Measurements from ENCODE around the gene RTN4RL2.

Gene RTN4RL2

DNA sequence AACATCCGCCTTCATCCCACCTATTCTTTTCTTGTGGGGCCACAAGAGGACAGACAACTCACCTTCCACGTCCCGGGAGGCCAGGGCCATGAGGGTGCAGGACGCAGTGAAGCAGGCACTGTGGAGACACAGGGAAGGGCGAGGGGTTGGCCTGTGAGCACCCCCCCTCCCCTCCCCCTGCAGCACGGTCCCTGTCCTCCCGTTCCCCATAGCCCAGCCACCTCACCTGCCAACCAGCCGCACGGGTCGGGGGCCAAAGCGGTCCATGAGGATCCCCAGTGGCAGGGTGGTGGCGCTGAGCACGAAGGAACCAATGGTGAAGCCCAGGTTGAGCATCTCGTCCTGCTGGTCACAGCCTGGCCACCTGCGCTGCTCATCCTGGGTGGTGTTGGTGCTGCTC is 40.6 kb downstream of the RTN4RL2 start:
- no peak for DNase-seq

- no peak for DNase-seq
These were observed 41.6 kb downstream of the RTN4RL2 start for GRCh38 chr11:57501953-57502352.

GRCh38 chr11:57502376-57502775 is 42.0 kb downstream of the RTN4RL2 start:
- DNase-seq, result no peak

GRCh38 chr11:57502870-57503269 is 42.5 kb downstream of the RTN4RL2 start:
- no peak for DNase-seq

DNA sequence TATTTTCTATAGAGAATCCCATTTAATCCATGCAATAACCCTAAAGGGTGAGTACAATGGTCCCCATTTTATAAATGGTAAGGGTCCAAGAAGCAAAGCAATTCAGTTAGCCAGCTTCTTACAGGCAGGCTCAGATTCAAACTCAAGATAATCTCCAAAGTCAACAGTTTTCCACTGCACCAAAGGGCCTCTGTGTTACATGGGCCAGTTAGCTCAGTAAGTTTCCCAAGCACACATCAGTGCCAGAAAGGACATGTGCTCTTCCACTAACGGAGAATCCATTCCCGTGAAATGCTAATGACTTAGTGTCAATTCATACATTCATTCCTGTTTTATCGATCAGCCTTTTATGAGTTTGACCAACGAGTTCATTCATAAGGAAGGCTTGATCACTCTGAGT is 44.2 kb downstream of the RTN4RL2 start:
- no peak for DNase-seq

- no peak for DNase-seq
These were observed 46.2 kb downstream of the RTN4RL2 start for GRCh38 chr11:57506522-57506921.

DNA sequence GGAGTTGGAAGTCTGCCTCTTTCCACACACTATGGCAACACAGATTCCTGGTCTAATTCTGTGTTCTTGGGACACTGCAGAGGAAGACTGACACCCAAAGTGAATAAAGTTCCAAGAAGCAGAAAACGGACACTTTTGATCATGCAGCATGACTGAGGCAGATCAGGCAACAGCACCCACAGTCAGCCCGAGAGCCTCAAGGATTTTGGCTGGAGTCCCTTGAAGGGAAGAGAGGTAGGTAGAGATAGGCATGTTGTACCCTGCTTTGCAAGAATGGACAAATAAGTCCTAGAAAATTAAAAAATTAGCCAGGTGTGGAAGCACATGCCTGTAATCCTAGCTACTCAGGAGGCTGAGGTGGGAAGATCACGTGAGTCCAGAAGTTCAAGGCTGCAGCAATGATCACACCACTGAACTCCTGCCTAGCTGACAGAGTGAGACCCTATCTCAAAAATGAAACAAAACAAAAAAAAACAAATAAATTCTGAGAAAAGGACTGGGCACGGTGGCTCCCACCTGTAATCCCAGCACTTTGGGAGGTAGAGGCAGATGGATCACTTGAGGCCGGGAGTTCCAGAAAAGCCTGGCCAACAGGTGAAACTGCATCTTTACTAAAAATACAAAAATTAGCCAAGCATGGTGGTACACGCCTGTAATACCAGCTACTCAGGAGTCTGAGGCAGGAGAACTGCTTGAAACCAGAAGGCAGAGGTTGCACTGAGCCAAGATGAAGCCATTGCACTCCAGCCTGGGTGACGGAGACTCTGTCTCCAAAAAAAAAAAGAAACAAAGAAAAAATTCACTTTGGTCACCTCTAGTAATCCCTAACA is 48.2 kb downstream of the RTN4RL2 start:
- no peak for DNase-seq

DNA sequence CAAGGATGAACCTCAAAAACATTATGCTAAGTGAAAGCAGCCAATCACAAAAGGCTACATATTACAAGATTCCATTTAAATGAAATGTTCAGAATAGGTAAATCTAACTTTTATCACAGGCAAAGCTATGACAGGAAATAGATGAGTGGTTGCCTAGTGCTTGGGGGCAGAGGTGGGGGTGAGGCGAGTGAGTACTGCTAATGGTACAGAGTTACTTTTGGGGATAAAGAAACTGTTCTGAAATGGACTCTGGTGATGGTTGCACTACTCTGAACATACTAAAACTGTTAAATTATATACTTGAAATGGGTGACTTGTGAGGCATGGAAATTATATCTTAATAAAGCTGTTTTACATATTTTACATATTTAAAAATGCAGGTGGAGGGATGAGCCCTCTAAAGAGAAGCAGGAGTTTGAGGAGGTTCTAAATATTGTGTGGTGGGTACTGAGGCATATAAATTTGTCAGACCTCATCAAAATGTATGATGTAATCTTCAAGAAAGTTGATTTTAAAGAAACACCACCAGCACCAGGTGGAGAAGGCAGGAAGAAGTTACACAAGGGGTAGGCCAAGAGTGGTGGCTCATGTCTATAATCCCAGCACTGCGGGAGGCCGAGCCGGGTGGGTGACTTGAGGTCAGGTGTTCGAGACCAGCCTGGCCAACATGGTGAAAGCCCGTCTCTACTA is 51.6 kb downstream of the RTN4RL2 start:
- no peak for DNase-seq

DNA sequence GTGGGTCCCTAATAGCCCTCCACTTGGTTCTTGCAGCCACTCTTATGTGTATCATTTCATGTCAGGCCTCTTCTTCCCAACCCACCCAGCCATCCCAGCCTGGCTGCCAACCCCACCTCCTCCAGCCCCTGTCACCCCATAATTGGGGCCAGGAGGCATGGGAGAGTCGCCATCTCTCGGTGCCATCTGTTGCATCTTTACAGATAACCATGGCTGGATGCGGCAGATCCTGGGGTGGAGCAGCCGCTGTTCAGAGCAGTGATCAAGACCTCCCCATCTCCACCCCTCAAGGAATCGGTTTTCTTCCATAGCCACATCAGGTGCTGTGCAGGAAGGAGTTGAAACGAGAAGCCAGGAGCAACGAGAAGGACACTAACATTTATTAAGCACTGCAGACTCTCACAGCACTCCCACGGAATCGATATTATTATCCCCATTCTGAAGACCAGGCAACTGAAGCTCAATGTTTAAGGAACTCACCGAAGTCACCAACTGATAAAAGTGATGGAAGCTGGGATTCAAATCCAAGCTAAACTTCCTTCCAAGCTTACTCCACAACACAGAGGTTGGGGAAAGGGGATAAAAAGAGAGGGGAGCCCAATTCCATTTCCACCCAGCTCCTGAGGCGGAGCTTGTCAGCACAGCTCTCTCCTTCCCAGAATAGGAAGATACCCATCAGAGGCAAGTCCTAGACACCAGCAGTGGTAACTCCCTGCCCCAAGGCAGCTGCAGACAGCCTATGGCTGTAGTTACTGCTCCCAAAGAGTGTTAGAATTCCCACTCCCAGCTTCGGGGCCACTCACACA is 52.5 kb downstream of the RTN4RL2 start:
- DNase-seq, result no peak

- no peak for DNase-seq
These were observed 53.1 kb downstream of the RTN4RL2 start for GRCh38 chr11:57513452-57513795.

DNA sequence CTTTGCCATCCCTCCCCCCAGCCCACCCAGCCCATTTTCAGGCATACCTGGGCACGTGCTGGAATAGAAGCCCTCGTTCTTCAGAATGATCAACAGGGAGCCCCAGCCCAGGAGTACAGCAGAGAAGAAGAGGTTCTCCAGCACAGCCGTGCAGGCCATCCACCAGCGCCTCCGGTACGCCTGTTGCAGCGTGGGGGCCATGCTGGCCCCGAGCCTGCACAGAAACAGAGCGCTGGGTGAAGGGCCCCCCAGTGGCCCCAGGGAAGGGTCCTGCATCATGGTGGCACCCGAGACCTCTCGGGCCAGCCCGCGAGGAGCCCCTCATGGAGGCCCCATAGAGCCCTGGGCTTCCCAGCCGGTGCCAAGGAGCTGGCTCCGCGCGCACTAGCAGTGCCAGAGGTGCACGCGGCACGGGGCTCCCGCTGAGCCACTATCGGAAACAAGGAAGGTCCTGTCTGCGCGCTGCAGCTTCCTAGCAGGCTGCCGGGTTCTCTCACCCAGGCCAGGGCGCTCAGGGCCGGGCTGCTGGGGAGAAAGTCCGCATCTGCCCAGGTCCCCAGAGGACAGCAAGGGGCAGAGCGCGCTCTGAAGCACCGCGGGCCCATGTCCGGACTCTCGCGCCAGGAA is 53.7 kb downstream of the RTN4RL2 start:
- DNase-seq, result no peak

DNA sequence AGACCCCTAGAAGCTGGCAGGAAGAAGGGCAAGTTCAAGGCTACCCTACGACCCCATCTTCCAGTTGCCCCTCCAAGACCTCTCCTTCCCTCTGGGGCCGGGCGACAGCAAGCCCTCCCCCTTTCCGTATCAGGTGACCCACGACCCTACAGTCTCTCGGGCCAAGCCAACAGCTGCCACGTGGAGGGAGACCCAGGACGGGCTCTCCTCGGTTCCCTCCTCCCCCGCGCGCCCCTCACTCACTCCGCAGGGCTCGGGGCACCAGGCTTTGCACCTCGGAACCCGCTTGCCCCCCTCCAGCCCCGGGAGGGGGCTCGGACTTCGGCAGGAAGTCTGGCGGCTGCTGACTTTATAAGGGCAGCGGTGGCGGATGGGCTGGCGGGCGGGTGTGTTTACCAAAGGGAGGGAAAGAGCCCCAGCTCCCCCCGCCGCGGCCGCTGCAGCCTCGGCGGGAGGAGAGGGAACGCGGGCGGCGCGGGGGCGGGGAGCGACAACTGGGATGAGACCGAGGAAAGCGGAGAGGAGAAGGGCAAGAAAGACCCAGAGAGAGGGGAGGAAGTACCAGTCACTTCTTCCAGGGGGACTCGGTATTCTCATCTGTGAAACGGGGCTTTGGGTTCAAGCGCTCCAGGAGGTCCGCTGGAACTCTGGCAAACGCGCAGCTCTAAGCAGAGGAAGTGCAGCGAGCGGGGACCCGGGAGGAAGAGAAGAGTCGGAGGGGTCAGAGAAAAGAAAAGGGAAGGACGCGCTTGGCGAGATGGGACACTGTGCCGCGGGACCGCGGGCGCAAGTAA is 54.4 kb downstream of the RTN4RL2 start:
- DNase-seq, result no peak

DNA sequence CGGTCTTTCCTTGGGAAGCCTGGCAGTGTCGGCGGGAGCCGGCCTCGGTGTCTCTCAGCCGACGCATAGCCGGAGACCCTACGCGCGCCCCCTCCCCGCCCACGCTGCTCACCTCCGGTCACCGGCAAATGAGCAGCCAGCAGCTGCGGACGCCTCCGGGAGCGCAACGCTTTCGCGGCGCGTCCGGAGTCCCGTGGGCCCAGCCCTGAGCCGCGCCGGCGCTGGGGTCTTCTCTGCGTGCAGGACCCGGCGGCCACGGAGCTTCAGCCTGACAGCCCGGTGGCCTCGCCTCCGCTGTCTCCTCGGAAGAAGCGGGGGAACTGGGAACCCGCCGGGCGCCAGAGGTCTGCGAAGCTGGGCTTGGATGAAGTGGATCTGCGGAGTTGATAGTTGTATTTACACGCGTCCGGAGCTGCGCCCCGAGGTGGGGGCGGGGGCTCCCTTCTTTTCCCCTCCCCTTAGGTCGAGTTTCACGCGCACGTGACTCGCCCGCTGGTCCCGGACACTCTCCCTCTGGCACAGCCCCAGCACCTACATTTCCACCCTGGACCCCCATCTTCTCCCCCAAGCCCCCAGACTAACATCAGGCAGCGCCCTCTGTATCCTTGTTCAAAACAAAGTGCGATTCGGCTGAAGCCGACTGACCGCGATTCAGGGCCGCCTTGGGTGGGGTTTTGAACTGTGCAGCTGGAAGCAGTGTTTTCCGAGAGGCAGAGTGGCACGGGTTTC is 55.2 kb downstream of the RTN4RL2 start, which contains the start of gene SLC43A1:
Gene SLC43A1 (minus strand): TSS at position 371 of the 729 bp plus-strand sequence. CDS start 1,591 bp downstream, outside the sequence.
- no peak for DNase-seq

GRCh38 chr11:57516061-57516443 is 55.7 kb downstream of the RTN4RL2 start:
- no peak for DNase-seq

DNA sequence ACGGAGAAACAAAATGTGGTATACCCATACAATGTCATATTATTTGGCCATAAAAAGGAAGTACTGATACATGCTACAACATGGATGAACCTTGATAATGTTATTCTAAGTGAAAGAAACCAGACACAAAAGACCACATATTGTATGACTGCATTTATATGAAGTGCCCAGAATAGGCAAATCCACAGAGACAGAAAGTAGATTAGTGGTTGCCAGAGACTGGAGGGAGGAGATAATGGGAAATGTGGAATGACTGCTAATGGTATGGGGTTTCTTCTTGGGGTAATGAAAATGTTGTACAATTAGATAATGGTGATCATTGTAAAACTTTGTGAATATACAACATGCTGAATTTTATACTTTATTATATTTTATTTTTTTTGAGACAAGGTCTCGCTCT is 60.8 kb downstream of the RTN4RL2 start:
- DNase-seq, result no peak

DNA sequence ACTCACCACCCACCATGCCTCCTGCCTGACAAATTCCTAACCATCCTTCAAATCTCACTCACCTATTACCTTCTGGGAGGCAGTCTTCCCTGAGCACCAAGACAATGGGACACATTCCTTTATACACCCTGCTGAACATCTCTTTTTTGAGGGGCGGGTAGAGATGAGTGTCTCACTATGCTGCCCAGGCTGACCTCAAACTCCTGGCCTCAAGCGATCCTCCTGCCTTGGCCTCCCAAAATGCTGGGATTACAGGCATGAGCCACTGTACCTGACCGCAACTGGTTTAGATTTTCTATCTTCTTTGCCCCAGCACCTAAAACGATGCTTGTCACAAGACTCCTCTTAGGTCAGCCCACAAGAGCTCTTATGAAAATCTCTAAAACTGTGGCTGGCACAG is 63.1 kb downstream of the RTN4RL2 start:
- no peak for DNase-seq
